Aorta (tissue), 5 donors: ENCODE results near the gene SGTA. TPM values are rescaled to one million over a fixed set of nuclear protein-coding genes. Genes with fewer than 3 reads are reported as not detected.
"Not testable (repeated sequence)": the region's sequence is repeated elsewhere in the genome, so short reads cannot be mapped to it uniquely, and the experiment has no call there.

ENCODE experiments used
- ATAC-seq: fragments of 200-7000 bp; cut with Tn5 transposase; one replicate; pipeline ENCODE4 v1.9.1; 2022; ENCODE audit warnings: moderate library complexity; ENCODE audit not compliant: low FRiP score
- DNase-seq, 2 donors: peaks; one replicate each; pipeline ENCODE4 v3.0.0-alpha.2; 2020
- H3K27ac ChIP-seq, 2 donors: one replicate each; pipeline ENCODE4 v1.5.1; 2013; ENCODE audit warnings: low read length in 2 of 2, mild to moderate bottlenecking in 2 of 2, moderate library complexity in 2 of 2, control low read depth in 1 of 2, inconsistent platforms in 1 of 2, low read depth in 1 of 2
- H3K27me3 ChIP-seq, 2 donors: one replicate each; pipeline ENCODE4 v1.6.1; 2013; ENCODE audit warnings: control low read depth in 1 of 2, low read length in 1 of 2, mild to moderate bottlenecking in 1 of 2, moderate library complexity in 1 of 2; ENCODE audit not compliant: insufficient read depth in 2 of 2, control insufficient read depth in 1 of 2
- H3K36me3 ChIP-seq, 2 donors: one replicate each; pipeline ENCODE4 v1.6.1; 2013; ENCODE audit warnings: control low read depth in 1 of 2, low read length in 1 of 2, mild to moderate bottlenecking in 1 of 2; ENCODE audit not compliant: insufficient read depth in 2 of 2, control insufficient read depth in 1 of 2
- H3K4me1 ChIP-seq, 2 donors: one replicate each; pipeline ENCODE4 v1.6.1; 2013; ENCODE audit warnings: low read length in 2 of 2, control low read depth in 1 of 2, mild to moderate bottlenecking in 1 of 2, moderate library complexity in 1 of 2; ENCODE audit not compliant: insufficient read depth in 2 of 2, control insufficient read depth in 1 of 2
- H3K4me3 ChIP-seq, 2 donors: one replicate each; pipeline ENCODE4 v1.5.1; 2013; ENCODE audit warnings: low read length in 2 of 2, control low read depth in 1 of 2, mild to moderate bottlenecking in 1 of 2
- H3K9me3 ChIP-seq: one replicate; pipeline ENCODE4 v1.6.1; 2013; ENCODE audit warnings: mild to moderate bottlenecking, low read length; ENCODE audit not compliant: control insufficient read depth
- WGBS, 2 donors: extraction: QIAGEN DNeasy Blood & Tissue Kit; methylation state at CpG; one replicate each; pipeline ENCODE4 v1.1.7; 2013; 5-methylcytosine and 5-hydroxymethylcytosine counted together
- intact Hi-C, 2 donors: fragments of 100-400 bp; cut with DNase I; formaldehyde crosslinking; loops; one replicate each; pipeline versions ENCODE4 v1.14.2 to v1.15.0; 2022
- polyA plus RNA-seq, 2 donors: library from polyadenylated mRNA; stranded (reverse); fragments of 200-250 nt; gene quantifications; one replicate each; pipeline ENCODE4 v1.2.3, GENCODE V29; 2013
- total RNA-seq, 2 donors: library from RNA; stranded (reverse); fragmentation: NEBNext Ultra II Directional; extraction: Animal tissue kit (Norgen Biotek cat#: 25700); gene quantifications; one replicate each; pipeline ENCODE4 v1.2.1, GENCODE V29; 2021
- donor health status: healthy with polysubstance abuse.
- donor health status: Bipolar disorder and iron deficiency.
- donor health status: DM: no; HTN: no; CAD: no.
- donor health status: DM: no; HTN: no; CAD: no.
- donor health status: DM: yes; HTN: yes; CAD: no.

The SGTA gene
- total and polyA plus RNA-seq, 4 donors: 30.6 to 55.1 (median 32.2) TPM

GRCh38 chr19:2716722-2717637 lies 66.1 kb downstream of the SGTA start:
- no peak for ATAC-seq
- peaks cover 5% of the 10 kb centered on the region for H3K9me3 ChIP-seq
- peaks cover 0 to 4% of the 10 kb centered on the region in 2 donors for H3K27me3 ChIP-seq
- intact Hi-C loops: no loop called here
- no peak for DNase-seq
- no peaks in the 10 kb centered on the region for H3K36me3 ChIP-seq
- H3K4me1 ChIP-seq: no peaks in the 10 kb centered on the region
- no peak overlapping the region for H3K27ac ChIP-seq
- WGBS, 2 donors: 85 to 92% methylated on average over 38 to 51 of the region's 51 CpGs
- H3K4me3 ChIP-seq: no peak overlapping the region

GRCh38 chr19:2716275-2716650 lies 66.8 kb downstream of the SGTA start:
- ATAC-seq: no peak
- H3K4me3 ChIP-seq: no peak overlapping the region
- no peak overlapping the region for H3K27ac ChIP-seq
- H3K4me1 ChIP-seq: no peaks in the 10 kb centered on the region
- intact Hi-C loops: no loop called here
- H3K27me3 ChIP-seq: peaks cover 0 to 4% of the 10 kb centered on the region in 2 donors
- WGBS, 2 donors: 91 to 92% methylated on average over 14 to 19 of the region's 19 CpGs
- H3K36me3 ChIP-seq: no peaks in the 10 kb centered on the region
- H3K9me3 ChIP-seq: peaks cover 5% of the 10 kb centered on the region
- no peak for DNase-seq

GRCh38 chr19:2715470-2716274 lies 67.4 kb downstream of the SGTA start:
- Histone ChIP-seq H3K9me3 (peaks cover 5% of the 10 kb centered on the region), H3K4me3 (no peak overlapping the region), H3K36me3 (no peaks in the 10 kb centered on the region), H3K27ac (no peak overlapping the region), H3K4me1 (no peaks in the 10 kb centered on the region), H3K27me3 (peaks cover 0 to 4% of the 10 kb centered on the region in 2 donors)
- intact Hi-C loops: no loop called here
- 93 to 94% methylated on average over 12 of the region's 12 CpGs for WGBS, 2 donors
- DNase-seq (no peak), ATAC-seq (no peak)

- intact Hi-C loops: no loop called here
- Histone ChIP-seq H3K36me3 (no peaks in the 10 kb centered on the region), H3K4me1 (no peaks in the 10 kb centered on the region), H3K9me3 (peaks cover 5% of the 10 kb centered on the region), H3K27me3 (peaks cover 0 to 4% of the 10 kb centered on the region in 2 donors), H3K27ac (no peak overlapping the region), H3K4me3 (no peak overlapping the region)
- 85 to 88% methylated on average over 15 to 16 of the region's 16 CpGs for WGBS, 2 donors
- DNase-seq: no peak
- no peak for ATAC-seq
Measured at GRCh38 chr19:2714531-2715269, 68.4 kb downstream of the SGTA start.

- intact Hi-C loops, H3K4me1 ChIP-seq, H3K9me3 ChIP-seq, DNase-seq, H3K36me3 ChIP-seq, H3K4me3 ChIP-seq, ATAC-seq, H3K27ac ChIP-seq, H3K27me3 ChIP-seq: not testable (repeated sequence)
- WGBS, 2 donors: 78 to 93% methylated on average over 1 of the region's 1 CpG
Measured at GRCh38 chr19:2714102-2714501, 69.0 kb downstream of the SGTA start.

GRCh38 chr19:2713170-2713569 lies 69.9 kb downstream of the SGTA start:
- H3K27me3 ChIP-seq: not testable (repeated sequence)

GRCh38 chr19:2711875-2712205 lies 71.2 kb downstream of the SGTA start:
- no peak for ATAC-seq
- H3K9me3 ChIP-seq: peaks cover 5% of the 10 kb centered on the region
- H3K27me3 ChIP-seq: peaks cover 0 to 4% of the 10 kb centered on the region in 2 donors
- no peaks in the 10 kb centered on the region for H3K4me1 ChIP-seq
- no peak overlapping the region for H3K4me3 ChIP-seq
- DNase-seq: no peak
- 66 to 75% methylated on average over 5 of the region's 5 CpGs for WGBS, 2 donors
- no peak overlapping the region for H3K27ac ChIP-seq
- H3K36me3 ChIP-seq: no peaks in the 10 kb centered on the region
- intact Hi-C loops: no loop called here

More at GRCh38 chr19:2713170-2713569, 69.9 kb downstream of the SGTA start:
- ATAC-seq, H3K9me3 ChIP-seq, H3K27ac ChIP-seq, H3K36me3 ChIP-seq, H3K4me3 ChIP-seq, DNase-seq, intact Hi-C loops, H3K4me1 ChIP-seq: not testable (repeated sequence)
- WGBS, 2 donors: 95 to 98% methylated on average over 3 of the region's 3 CpGs

GRCh38 chr19:2711172-2711874 lies 71.8 kb downstream of the SGTA start:
- no peak overlapping the region for H3K27ac ChIP-seq
- peaks cover 0 to 4% of the 10 kb centered on the region in 2 donors for H3K27me3 ChIP-seq
- H3K9me3 ChIP-seq: peaks cover 5% of the 10 kb centered on the region
- no peaks in the 10 kb centered on the region for H3K4me1 ChIP-seq
- ATAC-seq: no peak
- no peak overlapping the region for H3K4me3 ChIP-seq
- WGBS, 2 donors: 57 to 58% methylated on average over 17 of the region's 17 CpGs
- DNase-seq: no peak
- intact Hi-C loops: no loop called here
- H3K36me3 ChIP-seq: no peaks in the 10 kb centered on the region
